HG03469 (cell line): ENCODE measurements around the gene ABCA7.

Source experiments
- ATAC-seq: cut with Tn5 transposase; IDR thresholded peaks from one replicate; pipeline ENCODE4 v1.9.1; 2021; ENCODE audit warnings: mild to moderate bottlenecking, moderate library complexity, moderate number of reproducible peaks; ENCODE audit not compliant: unreplicated experiment

The ABCA7 gene, protein sequence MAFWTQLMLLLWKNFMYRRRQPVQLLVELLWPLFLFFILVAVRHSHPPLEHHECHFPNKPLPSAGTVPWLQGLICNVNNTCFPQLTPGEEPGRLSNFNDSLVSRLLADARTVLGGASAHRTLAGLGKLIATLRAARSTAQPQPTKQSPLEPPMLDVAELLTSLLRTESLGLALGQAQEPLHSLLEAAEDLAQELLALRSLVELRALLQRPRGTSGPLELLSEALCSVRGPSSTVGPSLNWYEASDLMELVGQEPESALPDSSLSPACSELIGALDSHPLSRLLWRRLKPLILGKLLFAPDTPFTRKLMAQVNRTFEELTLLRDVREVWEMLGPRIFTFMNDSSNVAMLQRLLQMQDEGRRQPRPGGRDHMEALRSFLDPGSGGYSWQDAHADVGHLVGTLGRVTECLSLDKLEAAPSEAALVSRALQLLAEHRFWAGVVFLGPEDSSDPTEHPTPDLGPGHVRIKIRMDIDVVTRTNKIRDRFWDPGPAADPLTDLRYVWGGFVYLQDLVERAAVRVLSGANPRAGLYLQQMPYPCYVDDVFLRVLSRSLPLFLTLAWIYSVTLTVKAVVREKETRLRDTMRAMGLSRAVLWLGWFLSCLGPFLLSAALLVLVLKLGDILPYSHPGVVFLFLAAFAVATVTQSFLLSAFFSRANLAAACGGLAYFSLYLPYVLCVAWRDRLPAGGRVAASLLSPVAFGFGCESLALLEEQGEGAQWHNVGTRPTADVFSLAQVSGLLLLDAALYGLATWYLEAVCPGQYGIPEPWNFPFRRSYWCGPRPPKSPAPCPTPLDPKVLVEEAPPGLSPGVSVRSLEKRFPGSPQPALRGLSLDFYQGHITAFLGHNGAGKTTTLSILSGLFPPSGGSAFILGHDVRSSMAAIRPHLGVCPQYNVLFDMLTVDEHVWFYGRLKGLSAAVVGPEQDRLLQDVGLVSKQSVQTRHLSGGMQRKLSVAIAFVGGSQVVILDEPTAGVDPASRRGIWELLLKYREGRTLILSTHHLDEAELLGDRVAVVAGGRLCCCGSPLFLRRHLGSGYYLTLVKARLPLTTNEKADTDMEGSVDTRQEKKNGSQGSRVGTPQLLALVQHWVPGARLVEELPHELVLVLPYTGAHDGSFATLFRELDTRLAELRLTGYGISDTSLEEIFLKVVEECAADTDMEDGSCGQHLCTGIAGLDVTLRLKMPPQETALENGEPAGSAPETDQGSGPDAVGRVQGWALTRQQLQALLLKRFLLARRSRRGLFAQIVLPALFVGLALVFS (N-terminal part only)

GRCh38 chr19:1039646-1040475, at the start of gene ABCA7:
Gene ABCA7, plus strand, starts transcription at chr19:1040107. Its CDS starts 1,255 bp downstream, at chr19:1041362.
- ATAC-seq, result peak; percentile 52

DNA sequence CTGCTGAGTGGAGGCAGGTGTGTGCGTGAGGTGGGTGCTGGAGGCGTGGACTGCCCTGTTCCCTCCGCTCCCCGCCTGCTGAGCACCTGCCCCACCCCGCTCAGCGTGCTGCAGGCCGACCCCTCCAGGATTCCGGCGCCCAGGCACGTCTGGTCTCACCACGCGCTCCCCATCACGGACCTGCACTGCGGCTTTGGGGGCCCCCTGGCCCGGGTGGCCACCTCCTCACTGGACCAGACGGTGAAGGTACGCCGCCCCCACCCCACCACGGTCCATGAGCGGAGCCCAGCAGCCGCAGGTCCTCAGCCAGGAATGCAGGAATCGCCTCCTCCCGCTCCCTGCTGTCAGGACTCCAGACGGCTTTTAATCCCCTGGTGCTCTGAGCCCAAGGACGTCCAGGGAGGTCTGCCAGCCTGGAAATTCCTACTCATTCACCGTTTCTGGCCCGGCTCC, 49.8 kb upstream of the ABCA7 start:
- no peak for ATAC-seq

GRCh38 chr19:990746-991145, 49.2 kb upstream of the ABCA7 start:
- no peak for ATAC-seq

GRCh38 chr19:991174-991931, 48.6 kb upstream of the ABCA7 start:
- ATAC-seq, result no peak

DNA sequence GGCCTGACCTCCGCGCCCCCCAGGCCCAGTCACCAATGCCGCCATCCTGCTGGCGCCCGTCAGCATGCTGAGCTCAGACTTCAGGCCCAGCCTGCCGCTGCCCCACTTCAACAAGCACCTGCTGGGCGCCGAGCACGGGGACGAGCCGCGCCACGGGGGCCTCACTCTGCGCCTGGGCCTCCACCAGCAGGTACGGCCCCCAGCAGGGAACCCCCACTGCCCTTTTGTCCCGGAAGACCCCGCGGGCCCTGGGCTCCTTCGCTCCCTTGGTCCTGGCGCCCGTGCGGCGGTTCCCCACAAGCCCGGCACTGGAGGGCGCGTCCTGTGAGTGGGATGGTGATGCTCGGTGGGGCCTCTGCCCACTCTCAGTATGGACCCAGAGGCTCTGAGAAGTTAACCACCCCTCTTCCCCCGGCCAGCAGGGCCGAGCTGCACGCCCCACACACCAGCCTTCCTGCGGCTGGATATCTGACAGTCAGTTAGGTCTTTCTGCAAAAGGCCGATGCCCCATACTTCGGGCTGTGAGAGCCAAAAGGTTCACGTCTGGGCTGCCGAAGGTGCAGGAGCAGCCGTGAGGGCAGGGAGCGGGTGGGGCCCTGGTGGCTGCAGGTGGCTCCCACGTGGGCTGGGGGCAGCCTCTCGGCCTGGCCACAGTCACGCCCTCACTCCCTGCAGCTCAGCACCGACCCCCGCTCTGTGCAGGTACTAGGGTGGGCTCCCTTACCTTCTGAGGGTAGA, 47.8 kb upstream of the ABCA7 start:
- no peak for ATAC-seq

- no peak for ATAC-seq
Measured at GRCh38 chr19:992670-993055, 47.2 kb upstream of the ABCA7 start.

DNA sequence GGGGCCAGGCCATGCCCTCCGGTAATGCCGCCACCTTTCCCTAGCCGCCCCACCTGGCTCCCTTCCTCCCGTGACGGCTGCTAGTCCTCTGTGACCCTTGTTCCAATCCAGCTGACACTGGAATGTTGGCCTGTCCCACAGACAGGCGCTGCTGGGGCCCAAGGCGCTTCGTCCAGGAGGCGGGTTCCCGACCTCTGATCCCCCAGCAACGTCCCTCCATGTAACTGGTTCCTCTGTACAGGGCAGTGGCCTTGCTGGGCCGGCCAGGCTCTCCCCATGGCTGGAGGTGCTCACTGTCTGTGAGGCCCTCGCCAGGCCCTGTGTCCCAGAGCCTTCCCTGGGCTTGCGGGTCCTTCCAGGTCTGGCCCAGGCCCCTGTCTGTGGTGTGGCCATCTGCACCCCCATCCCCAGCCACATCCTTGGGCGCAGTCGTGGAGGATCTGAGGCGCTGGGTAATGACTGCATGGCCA, 46.5 kb upstream of the ABCA7 start:
- no peak for ATAC-seq

DNA sequence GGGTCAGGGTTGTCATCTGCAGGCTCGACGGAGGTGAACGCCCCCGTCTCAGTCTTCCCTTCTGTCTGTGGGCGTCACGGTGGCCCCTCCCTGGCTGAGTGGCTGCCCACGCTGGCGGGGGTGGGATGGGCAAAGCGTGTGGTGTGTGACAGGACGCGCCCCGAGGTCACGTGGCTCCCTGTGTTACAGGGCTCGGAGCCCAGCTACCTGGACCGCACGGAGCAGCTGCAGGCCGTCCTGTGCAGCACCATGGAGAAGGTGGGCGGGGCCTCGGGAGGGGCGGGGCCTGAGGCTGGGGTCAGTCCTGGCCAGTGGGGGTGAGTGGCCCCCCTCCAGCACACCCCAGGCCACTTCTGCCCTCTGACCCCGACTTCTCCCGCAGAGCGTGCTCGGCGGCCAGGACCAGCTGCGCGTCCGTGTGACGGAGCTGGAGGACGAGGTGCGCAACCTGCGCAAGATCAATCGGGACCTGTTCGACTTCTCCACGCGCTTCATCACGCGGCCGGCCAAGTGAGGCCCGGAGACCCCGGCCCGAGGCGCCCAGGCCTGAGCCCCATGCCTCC, 46.0 kb upstream of the ABCA7 start:
- no peak for ATAC-seq

- no peak for ATAC-seq
Measured at GRCh38 chr19:994516-994915, 45.4 kb upstream of the ABCA7 start.

GRCh38 chr19:995051-995827, 44.7 kb upstream of the ABCA7 start:
- no peak for ATAC-seq

DNA sequence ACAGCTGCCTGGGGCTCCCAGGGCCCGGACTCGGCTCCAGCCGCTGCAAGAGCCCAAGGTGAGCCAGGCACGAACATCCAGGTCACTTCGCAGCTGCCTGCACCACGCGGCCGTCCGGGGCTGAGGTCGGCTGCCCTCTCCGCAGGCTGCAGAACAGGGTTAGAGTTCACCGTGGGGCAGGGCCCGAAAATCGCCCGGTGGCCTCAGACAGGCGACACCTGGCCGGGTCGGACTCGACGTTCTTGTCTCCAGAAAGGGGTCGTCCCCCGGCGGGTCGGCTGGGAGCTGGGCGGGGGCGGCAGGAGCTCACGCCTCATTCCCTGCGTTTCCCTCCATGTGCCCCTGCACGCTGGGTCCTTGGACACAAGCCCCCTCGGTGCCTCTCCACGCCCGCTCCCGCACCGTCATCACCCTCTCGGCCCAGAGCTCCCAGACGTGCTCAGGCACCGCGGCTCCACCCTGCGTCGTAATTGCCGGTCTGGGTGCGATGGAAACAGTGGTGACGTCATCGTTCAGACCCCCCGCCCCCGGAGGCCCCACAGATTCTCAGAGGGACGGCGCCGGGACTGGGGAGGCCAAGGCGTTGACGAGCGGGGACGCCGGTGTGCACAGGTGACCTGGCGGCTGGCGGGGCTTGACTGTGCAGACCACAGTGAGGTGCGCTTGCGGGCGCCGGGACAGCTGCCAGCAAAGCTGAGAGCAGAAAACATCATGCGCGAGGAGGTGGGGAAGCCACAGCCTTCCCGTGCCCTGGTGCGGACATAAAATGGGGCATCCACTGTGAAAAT, 43.7 kb upstream of the ABCA7 start:
- ATAC-seq, result no peak

DNA sequence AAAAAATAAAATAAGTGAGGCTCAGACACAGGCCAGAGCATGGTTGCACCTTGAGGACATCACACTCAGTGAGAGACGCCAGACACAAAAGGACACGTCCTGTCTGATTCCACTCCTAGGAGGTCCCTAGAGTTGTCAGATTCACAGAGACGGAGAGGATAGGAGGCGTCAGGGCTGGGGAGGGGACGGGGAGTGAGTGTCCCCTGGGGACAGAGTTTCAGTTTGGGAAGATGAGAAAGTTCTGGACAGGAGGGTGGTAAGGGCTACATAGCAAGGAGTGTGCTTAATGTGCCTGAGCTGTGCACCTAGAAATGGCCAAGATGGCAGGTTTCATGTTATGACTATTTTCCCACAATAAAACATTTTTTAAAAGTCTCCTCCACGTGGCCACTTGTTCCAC, 41.8 kb upstream of the ABCA7 start:
- no peak for ATAC-seq

- ATAC-seq, result no peak
Measured at GRCh38 chr19:999379-999719, 40.6 kb upstream of the ABCA7 start.

DNA sequence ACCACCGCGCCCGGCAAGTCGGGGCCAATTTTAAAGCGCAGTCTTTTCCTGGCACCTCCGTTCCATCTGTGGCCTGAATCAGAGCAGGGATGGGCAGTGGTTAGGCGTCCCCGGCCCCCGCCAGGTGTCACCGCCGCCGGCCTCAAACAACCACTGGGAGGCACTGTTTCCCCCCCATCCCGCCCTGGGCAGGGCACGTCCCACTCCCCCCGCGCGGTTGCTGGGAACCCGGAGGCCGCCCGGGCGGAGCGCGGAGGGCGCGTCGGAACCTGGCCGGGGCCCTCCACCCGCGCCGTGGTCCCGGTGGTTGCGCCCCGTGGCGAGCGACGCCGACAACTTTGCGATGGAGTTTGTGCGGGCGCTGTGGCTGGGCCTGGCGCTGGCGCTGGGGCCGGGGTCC, 39.8 kb upstream of the ABCA7 start, which contains the start of gene GRIN3B:
GRIN3B (plus strand) TSS at position 325 of the 400 bp plus-strand sequence; CDS start at position 344, 19 bp downstream.
- ATAC-seq, result no peak

DNA sequence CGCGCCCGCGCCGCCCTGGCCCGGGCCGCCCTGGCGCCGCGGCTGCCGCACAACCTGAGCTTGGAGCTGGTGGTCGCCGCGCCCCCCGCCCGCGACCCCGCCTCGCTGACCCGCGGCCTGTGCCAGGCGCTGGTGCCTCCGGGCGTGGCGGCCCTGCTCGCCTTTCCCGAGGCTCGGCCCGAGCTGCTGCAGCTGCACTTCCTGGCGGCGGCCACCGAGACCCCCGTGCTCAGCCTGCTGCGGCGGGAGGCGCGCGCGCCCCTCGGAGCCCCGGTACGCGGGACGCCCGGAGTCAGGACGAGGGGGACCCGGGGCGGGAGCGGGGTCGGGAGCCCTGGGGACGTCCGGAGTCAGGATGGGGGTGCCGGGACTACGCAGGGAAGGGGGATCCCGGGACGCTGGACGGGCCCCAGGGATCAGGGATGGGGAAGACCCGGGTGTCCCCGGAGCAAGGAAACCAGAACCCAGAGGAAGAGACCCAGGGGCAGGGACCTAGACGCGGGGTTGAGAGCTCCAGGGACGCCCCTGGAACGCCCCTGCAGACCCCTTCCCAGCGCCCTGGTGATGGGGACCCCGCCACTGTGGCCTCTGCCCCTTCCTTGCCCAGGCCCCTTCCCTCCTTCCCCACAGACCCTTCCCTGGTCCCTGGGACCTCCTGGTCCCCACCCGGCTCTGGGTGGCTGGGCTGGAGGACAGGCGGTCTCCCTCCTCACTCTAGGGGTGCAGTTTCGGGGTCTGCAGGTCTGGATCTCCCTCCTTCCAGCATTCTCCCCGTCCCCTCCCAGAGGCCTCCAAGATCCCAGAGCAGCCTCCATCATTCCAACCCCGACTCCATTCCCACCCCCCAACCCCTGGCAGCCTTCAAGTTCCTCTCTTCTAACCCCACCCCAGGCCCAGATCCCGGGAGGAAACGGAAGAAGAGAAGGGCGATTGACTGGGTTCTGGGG, 39.0 kb upstream of the ABCA7 start:
- no peak for ATAC-seq
